DOHH2 (cell line): Measurements from ENCODE around the gene SLC49A4.

Source experiments
- EZH2phosphoT487 ChIP-seq: fragments of 200-600 bp; sonication (generic); IDR thresholded peaks from 2 replicates; pipeline ENCODE4 v1.6.1; 2017; ENCODE audit warnings: borderline replicate concordance, mild to moderate bottlenecking, antibody characterized with exemption, low read length, moderate library complexity, mixed read lengths
- TF ChIP-seq, protein P1 (sequence below): fragments of 200-600 bp; sonication (generic); IDR thresholded peaks from one replicate; pipeline ENCODE4 v1.5.1; 2014; ENCODE audit warnings: antibody characterized with exemption, mild to moderate bottlenecking, low read depth, low read length; ENCODE audit not compliant: poor library complexity, severe bottlenecking

DNA sequence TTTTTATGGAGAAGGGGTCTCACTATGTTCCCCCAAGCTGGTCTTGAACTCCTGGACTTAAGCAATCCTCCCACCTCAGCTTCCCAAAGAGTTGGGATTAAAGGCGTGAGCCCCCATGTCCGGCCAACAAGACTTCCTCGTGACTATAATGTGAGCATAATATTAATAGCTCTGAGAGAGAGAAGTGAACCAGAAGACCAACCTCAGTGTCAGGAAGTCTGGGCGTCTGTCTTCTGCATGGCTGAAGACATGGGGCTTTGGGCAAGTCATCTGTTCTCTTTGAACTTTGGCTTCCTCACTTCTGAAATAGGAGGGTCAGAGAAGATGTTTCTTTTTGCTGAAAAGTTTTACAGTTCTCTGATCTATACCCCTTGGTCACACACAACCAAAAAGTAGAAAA lies 92.1 kb downstream of the SLC49A4 start:
- TF ChIP-seq, protein P1, sequence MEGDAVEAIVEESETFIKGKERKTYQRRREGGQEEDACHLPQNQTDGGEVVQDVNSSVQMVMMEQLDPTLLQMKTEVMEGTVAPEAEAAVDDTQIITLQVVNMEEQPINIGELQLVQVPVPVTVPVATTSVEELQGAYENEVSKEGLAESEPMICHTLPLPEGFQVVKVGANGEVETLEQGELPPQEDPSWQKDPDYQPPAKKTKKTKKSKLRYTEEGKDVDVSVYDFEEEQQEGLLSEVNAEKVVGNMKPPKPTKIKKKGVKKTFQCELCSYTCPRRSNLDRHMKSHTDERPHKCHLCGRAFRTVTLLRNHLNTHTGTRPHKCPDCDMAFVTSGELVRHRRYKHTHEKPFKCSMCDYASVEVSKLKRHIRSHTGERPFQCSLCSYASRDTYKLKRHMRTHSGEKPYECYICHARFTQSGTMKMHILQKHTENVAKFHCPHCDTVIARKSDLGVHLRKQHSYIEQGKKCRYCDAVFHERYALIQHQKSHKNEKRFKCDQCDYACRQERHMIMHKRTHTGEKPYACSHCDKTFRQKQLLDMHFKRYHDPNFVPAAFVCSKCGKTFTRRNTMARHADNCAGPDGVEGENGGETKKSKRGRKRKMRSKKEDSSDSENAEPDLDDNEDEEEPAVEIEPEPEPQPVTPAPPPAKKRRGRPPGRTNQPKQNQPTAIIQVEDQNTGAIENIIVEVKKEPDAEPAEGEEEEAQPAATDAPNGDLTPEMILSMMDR = no peak
- TF ChIP-seq EZH2phosphoT487 = no peak
